ENCODE measurements around the gene ZNF207. TPM values are rescaled to one million over a fixed set of nuclear protein-coding genes. Genes with fewer than 3 reads are reported as not detected.

The ZNF207 gene
- total RNA-seq, 2 donors from 2014 or later: 65.6 to 68.9 TPM

GRCh38 chr17:32357615-32358014 is 7.7 kb downstream of the ZNF207 start:
- no peaks in the 10 kb centered on the region for H3K9me3 ChIP-seq
- H3K36me3 ChIP-seq: peaks cover 79% of the 10 kb centered on the region
- H3K4me3 ChIP-seq: no peak overlapping the region
- H3K27ac ChIP-seq: no peak overlapping the region
- no peak for TF ChIP-seq CTCF (IDR thresholded peaks at IDR 0.05)
- H3K27me3 ChIP-seq: no peaks in the 10 kb centered on the region
- DNase-seq (ENCODE audit: low spot score): no peak
- H3K4me1 ChIP-seq: peaks cover 0 to 51% of the 10 kb centered on the region in 2 donors

GRCh38 chr17:32361270-32361669 is 11.3 kb downstream of the ZNF207 start:
- H3K36me3 ChIP-seq: peaks cover 90% of the 10 kb centered on the region
- peaks cover 0 to 15% of the 10 kb centered on the region in 2 donors for H3K4me1 ChIP-seq

GRCh38 chr17:32370426-32370825 is 20.5 kb downstream of the ZNF207 start:
- H3K4me3 ChIP-seq: no peak overlapping the region
- no peaks in the 10 kb centered on the region for H3K27me3 ChIP-seq
- H3K9me3 ChIP-seq: no peaks in the 10 kb centered on the region
- DNase-seq (ENCODE audit: low spot score): no peak
- TF ChIP-seq CTCF (IDR thresholded peaks at IDR 0.05): no peak
- H3K4me1 ChIP-seq: no peaks in the 10 kb centered on the region
- no peak overlapping the region for H3K27ac ChIP-seq
- peaks cover 82% of the 10 kb centered on the region for H3K36me3 ChIP-seq

More at GRCh38 chr17:32361270-32361669, 11.3 kb downstream of the ZNF207 start:
- no peak for TF ChIP-seq CTCF (IDR thresholded peaks at IDR 0.05)
- Histone ChIP-seq H3K4me3 (no peak overlapping the region), H3K27me3 (no peaks in the 10 kb centered on the region), H3K9me3 (no peaks in the 10 kb centered on the region), H3K27ac (no peak overlapping the region)
- no peak for DNase-seq (ENCODE audit: low spot score)

GRCh38 chr17:32382526-32383223 is 32.7 kb downstream of the ZNF207 start:
- no peaks in the 10 kb centered on the region for H3K27me3 ChIP-seq
- peaks cover 46% of the 10 kb centered on the region for H3K36me3 ChIP-seq
- H3K4me3 ChIP-seq: no peak overlapping the region
- no peak overlapping the region for H3K27ac ChIP-seq
- no peaks in the 10 kb centered on the region for H3K4me1 ChIP-seq
- no peaks in the 10 kb centered on the region for H3K9me3 ChIP-seq
- no peak for DNase-seq (ENCODE audit: low spot score)
- TF ChIP-seq CTCF (IDR thresholded peaks at IDR 0.05): no peak

- DNase-seq (ENCODE audit: low spot score): no peak
- TF ChIP-seq CTCF (IDR thresholded peaks at IDR 0.05): no peak
- Histone ChIP-seq H3K9me3 (no peaks in the 10 kb centered on the region), H3K27me3 (no peaks in the 10 kb centered on the region), H3K4me1 (no peaks in the 10 kb centered on the region), H3K36me3 (peaks cover 41% of the 10 kb centered on the region), H3K4me3 (no peak overlapping the region), H3K27ac (no peak overlapping the region)
Measured at GRCh38 chr17:32383926-32384434, 34.0 kb downstream of the ZNF207 start.

- Histone ChIP-seq H3K36me3 (peaks cover 32% of the 10 kb centered on the region), H3K27ac (no peak overlapping the region), H3K4me1 (no peaks in the 10 kb centered on the region), H3K4me3 (no peak overlapping the region), H3K27me3 (no peaks in the 10 kb centered on the region), H3K9me3 (no peaks in the 10 kb centered on the region)
- TF ChIP-seq CTCF (IDR thresholded peaks at IDR 0.05): no peak
- no peak for DNase-seq (ENCODE audit: low spot score)
Measured at GRCh38 chr17:32385121-32385520, 35.2 kb downstream of the ZNF207 start.
